Thymus (tissue), 11 donors: ENCODE results near the gene TPM2. TPM values are rescaled to one million over a fixed set of nuclear protein-coding genes. Genes with fewer than 3 reads are reported as not detected.
"Not testable (repeated sequence)": the region's sequence is repeated elsewhere in the genome, so short reads cannot be mapped to it uniquely, and the experiment has no call there.

Experiments used
- DNase-seq, 9 donors: peaks; one replicate each; pipeline ENCODE4 v3.0.0-alpha.2; 2013; ENCODE audit warnings: low spot score in 9 of 9, low read depth in 6 of 9, missing footprints in 1 of 9
- H3K27ac ChIP-seq, 2 donors: one replicate each; pipeline ENCODE4 v1.5.1; 2013; ENCODE audit warnings: control low read depth in 1 of 2, low read depth in 1 of 2, low read length in 1 of 2, mild to moderate bottlenecking in 1 of 2, moderate library complexity in 1 of 2
- H3K27me3 ChIP-seq, 2 donors: one replicate each; pipeline ENCODE4 v1.5.1; 2013; ENCODE audit warnings: low read length in 1 of 2; ENCODE audit not compliant: control insufficient read depth in 2 of 2, insufficient read depth in 1 of 2
- H3K36me3 ChIP-seq, 2 donors: one replicate each; pipeline ENCODE4 v1.5.1; 2013; ENCODE audit warnings: low read length in 1 of 2, mild to moderate bottlenecking in 1 of 2, moderate library complexity in 1 of 2; ENCODE audit not compliant: control insufficient read depth in 2 of 2, insufficient read depth in 2 of 2
- H3K4me1 ChIP-seq, 2 donors: one replicate each; pipeline ENCODE4 v1.5.1; 2013; ENCODE audit warnings: low read length in 2 of 2; ENCODE audit not compliant: control insufficient read depth in 2 of 2, insufficient read depth in 2 of 2
- H3K4me3 ChIP-seq, 2 donors: one replicate each; pipeline ENCODE4 v1.5.1; 2013; ENCODE audit warnings: low read length in 2 of 2, control low read depth in 1 of 2, mild to moderate bottlenecking in 1 of 2
- H3K9me3 ChIP-seq, 2 donors: one replicate each; pipeline ENCODE4 v1.5.1; 2013; ENCODE audit warnings: low read length in 1 of 2, mild to moderate bottlenecking in 1 of 2; ENCODE audit not compliant: control insufficient read depth in 2 of 2, insufficient read depth in 1 of 2
- WGBS: extraction: QIAGEN DNeasy Blood & Tissue Kit; methylation state at CpG from one replicate; pipeline ENCODE4 v1.1.7; 2013; 5-methylcytosine and 5-hydroxymethylcytosine counted together
- polyA plus RNA-seq: library from polyadenylated mRNA; stranded (reverse); fragments of 200-250 nt; gene quantifications from one replicate; pipeline ENCODE4 v1.2.3, GENCODE V29; 2013
- total RNA-seq: library from RNA; stranded (reverse); fragments of 120-200 nt; gene quantifications from one replicate; pipeline ENCODE4 v1.2.4, GENCODE V29; 2013
- donor health status: healthy.

TPM2 gene
- total and polyA plus RNA-seq, 2 donors = 28.6 to 475 TPM

GRCh38 chr9:35637427-35637955, 52.2 kb downstream of the TPM2 start:
- not testable (repeated sequence) for H3K4me1 ChIP-seq, DNase-seq, H3K27ac ChIP-seq, H3K27me3 ChIP-seq, H3K36me3 ChIP-seq, H3K4me3 ChIP-seq, H3K9me3 ChIP-seq
- WGBS = 99% methylated on average over 9 of the region's 9 CpGs

- WGBS = 97% methylated on average over 6 of the region's 6 CpGs
- not testable (repeated sequence) for H3K27ac ChIP-seq, H3K36me3 ChIP-seq, H3K4me1 ChIP-seq, H3K27me3 ChIP-seq, H3K9me3 ChIP-seq, H3K4me3 ChIP-seq, DNase-seq
These were observed 52.9 kb downstream of the TPM2 start for GRCh38 chr9:35636877-35637246.

- no peaks in the 10 kb centered on the region for H3K36me3 ChIP-seq
- no peak for DNase-seq
- H3K4me1 ChIP-seq = peaks cover 5 to 7% of the 10 kb centered on the region in 2 donors
- no peak overlapping the region for H3K27ac ChIP-seq
- H3K27me3 ChIP-seq = no peaks in the 10 kb centered on the region
- no peak overlapping the region for H3K4me3 ChIP-seq
- WGBS = 81% methylated on average over 9 of the region's 9 CpGs
- no peaks in the 10 kb centered on the region for H3K9me3 ChIP-seq
These were observed 53.4 kb downstream of the TPM2 start for GRCh38 chr9:35636135-35636876.

GRCh38 chr9:35635730-35636129, 54.0 kb downstream of the TPM2 start:
- no peaks in the 10 kb centered on the region for H3K27me3 ChIP-seq
- H3K4me3 ChIP-seq = no peak overlapping the region
- no peaks in the 10 kb centered on the region for H3K9me3 ChIP-seq
- no peak for DNase-seq
- H3K4me1 ChIP-seq = peaks cover 5 to 7% of the 10 kb centered on the region in 2 donors
- H3K36me3 ChIP-seq = no peaks in the 10 kb centered on the region
- H3K27ac ChIP-seq = no peak overlapping the region

Other genes with a start within 250 kb of the TPM2 start
- gene RUSC2, start 199.8 kb downstream of the TPM2 start, total RNA-seq = 1.0 TPM
- 3.3 TPM for gene RUSC2, start 199.8 kb downstream of the TPM2 start, polyA plus RNA-seq
- 9.3 TPM for gene TESK1, start 84.7 kb downstream of the TPM2 start, total RNA-seq
- gene TESK1, start 84.7 kb downstream of the TPM2 start, polyA plus RNA-seq = 32.8 TPM
- gene CD72, start 71.5 kb downstream of the TPM2 start, total RNA-seq = 6.8 TPM
- gene CD72, start 71.5 kb downstream of the TPM2 start, polyA plus RNA-seq = 23.6 TPM
- gene SIT1, start 39.0 kb downstream of the TPM2 start, total RNA-seq = 174 TPM
- gene SIT1, start 39.0 kb downstream of the TPM2 start, polyA plus RNA-seq = 42.2 TPM
- 22,838 TPM for gene RMRP, start 31.9 kb downstream of the TPM2 start, total RNA-seq
- 13.0 TPM for gene RMRP, start 31.9 kb downstream of the TPM2 start, polyA plus RNA-seq
- 25.6 TPM for gene CCDC107, start 31.6 kb downstream of the TPM2 start, total RNA-seq
- 43.2 TPM for gene CCDC107, start 31.6 kb downstream of the TPM2 start, polyA plus RNA-seq
- gene ARHGEF39, start 24.7 kb downstream of the TPM2 start, total RNA-seq = 3.9 TPM
- 1.5 TPM for gene ARHGEF39, start 24.7 kb downstream of the TPM2 start, polyA plus RNA-seq
- 1.0 TPM for gene CA9, start 16.0 kb downstream of the TPM2 start, total RNA-seq
- 0.50 TPM for gene CA9, start 16.0 kb downstream of the TPM2 start, polyA plus RNA-seq
- gene TLN1, start 42.3 kb upstream of the TPM2 start, total RNA-seq = 83.0 TPM
- 74.5 TPM for gene TLN1, start 42.3 kb upstream of the TPM2 start, polyA plus RNA-seq
- 23.2 TPM for gene CREB3, start 42.7 kb upstream of the TPM2 start, total RNA-seq
- gene CREB3, start 42.7 kb upstream of the TPM2 start, polyA plus RNA-seq = 25.6 TPM
- 21.7 TPM for gene GBA2, start 59.3 kb upstream of the TPM2 start, total RNA-seq
- 36.9 TPM for gene GBA2, start 59.3 kb upstream of the TPM2 start, polyA plus RNA-seq
- gene RGP1, start 59.4 kb upstream of the TPM2 start, total RNA-seq = 7.4 TPM
- 6.5 TPM for gene RGP1, start 59.4 kb upstream of the TPM2 start, polyA plus RNA-seq
- not detected for gene MSMP, start 64.4 kb upstream of the TPM2 start, total RNA-seq
- gene MSMP, start 64.4 kb upstream of the TPM2 start, polyA plus RNA-seq = 0.25 TPM
- gene NPR2, start 101.7 kb upstream of the TPM2 start, total RNA-seq = 4.3 TPM
- 9.3 TPM for gene NPR2, start 101.7 kb upstream of the TPM2 start, polyA plus RNA-seq
- 3.1 TPM for gene SPAG8, start 122.3 kb upstream of the TPM2 start, total RNA-seq
- gene SPAG8, start 122.3 kb upstream of the TPM2 start, polyA plus RNA-seq = 3.4 TPM
- 68.4 TPM for gene HINT2, start 125.1 kb upstream of the TPM2 start, total RNA-seq
- gene HINT2, start 125.1 kb upstream of the TPM2 start, polyA plus RNA-seq = 68.3 TPM
- under 0.01 TPM for gene FAM221B, start 138.8 kb upstream of the TPM2 start, total RNA-seq
- gene FAM221B, start 138.8 kb upstream of the TPM2 start, polyA plus RNA-seq = 0.05 TPM
- 1.5 TPM for gene TMEM8B, start 139.3 kb upstream of the TPM2 start, total RNA-seq
- 11.9 TPM for gene TMEM8B, start 139.3 kb upstream of the TPM2 start, polyA plus RNA-seq
- not detected for gene OR13J1, start 180.5 kb upstream of the TPM2 start, total RNA-seq
- gene OR13J1, start 180.5 kb upstream of the TPM2 start, polyA plus RNA-seq = not detected
- 0.14 TPM for gene HRCT1, start 216.3 kb upstream of the TPM2 start, total RNA-seq
- 6.1 TPM for gene HRCT1, start 216.3 kb upstream of the TPM2 start, polyA plus RNA-seq
- 0.09 TPM for gene SPAAR, start 219.6 kb upstream of the TPM2 start, total RNA-seq
- 1.2 TPM for gene SPAAR, start 219.6 kb upstream of the TPM2 start, polyA plus RNA-seq